ENCODE data around the gene HSD17B2. TPM values are rescaled to one million over a fixed set of nuclear protein-coding genes. Genes with fewer than 3 reads are reported as not detected.

The HSD17B2 gene
- total and polyA plus RNA-seq, 2 donors from 2014 or later: 0.79 to 1.8 TPM

GRCh38 chr16:82011199-82011641, 23.8 kb upstream of the HSD17B2 start, which contains the start of gene SDR42E1:
Gene SDR42E1 (minus strand): TSS chr16:82011470. CDS start chr16:82000858, 10,612 bp downstream.
- peak within 1 kb of the TSS; percentile 4 to 42 (median 28) for H3K9ac ChIP-seq (ENCODE audit: low read length in 3 of 3)
- DNase-seq: peak; percentile 79 to 87 (median 83)
- no peaks in the 10 kb centered on the region for H3K4me1 ChIP-seq (ENCODE audit: control insufficient read depth in 2 of 3, insufficient read depth in 2 of 3, low read depth in 1 of 3, low read length in 3 of 3)
- H3K27ac ChIP-seq (ENCODE audit: low read depth in 2 of 2, low read length in 2 of 2): no peak within 1 kb of the TSS
- peaks cover 0 to 5% (median 0%) of the 10 kb centered on the region in 3 donors for H3K36me3 ChIP-seq (ENCODE audit: control insufficient read depth in 2 of 3, insufficient read depth in 3 of 3, low read length in 3 of 3)
- TF ChIP-seq, protein P1, sequence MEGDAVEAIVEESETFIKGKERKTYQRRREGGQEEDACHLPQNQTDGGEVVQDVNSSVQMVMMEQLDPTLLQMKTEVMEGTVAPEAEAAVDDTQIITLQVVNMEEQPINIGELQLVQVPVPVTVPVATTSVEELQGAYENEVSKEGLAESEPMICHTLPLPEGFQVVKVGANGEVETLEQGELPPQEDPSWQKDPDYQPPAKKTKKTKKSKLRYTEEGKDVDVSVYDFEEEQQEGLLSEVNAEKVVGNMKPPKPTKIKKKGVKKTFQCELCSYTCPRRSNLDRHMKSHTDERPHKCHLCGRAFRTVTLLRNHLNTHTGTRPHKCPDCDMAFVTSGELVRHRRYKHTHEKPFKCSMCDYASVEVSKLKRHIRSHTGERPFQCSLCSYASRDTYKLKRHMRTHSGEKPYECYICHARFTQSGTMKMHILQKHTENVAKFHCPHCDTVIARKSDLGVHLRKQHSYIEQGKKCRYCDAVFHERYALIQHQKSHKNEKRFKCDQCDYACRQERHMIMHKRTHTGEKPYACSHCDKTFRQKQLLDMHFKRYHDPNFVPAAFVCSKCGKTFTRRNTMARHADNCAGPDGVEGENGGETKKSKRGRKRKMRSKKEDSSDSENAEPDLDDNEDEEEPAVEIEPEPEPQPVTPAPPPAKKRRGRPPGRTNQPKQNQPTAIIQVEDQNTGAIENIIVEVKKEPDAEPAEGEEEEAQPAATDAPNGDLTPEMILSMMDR (IDR thresholded peaks at IDR 0.05; ENCODE audit: borderline replicate concordance, extremely low read depth, insufficient read depth): no peak
- peaks cover 0 to 11% (median 1%) of the 10 kb centered on the region in 3 donors for H3K9me3 ChIP-seq (ENCODE audit: control insufficient read depth in 2 of 3, insufficient read depth in 1 of 3, low read length in 3 of 3)
- intact Hi-C loops (cut with DNase I): no loop called here
- H3K27me3 ChIP-seq (ENCODE audit: control insufficient read depth, insufficient read depth, low read length): no peaks in the 10 kb centered on the region
- no peak for FAIRE-seq
- H3K4me3 ChIP-seq (ENCODE audit: low read length in 3 of 3): peak within 1 kb of the TSS; percentile 53 to 63 (median 58)

- Histone ChIP-seq H3K27ac (ENCODE audit: low read depth in 2 of 2, low read length in 2 of 2) (no peak overlapping the region), H3K9ac (ENCODE audit: low read length in 3 of 3) (no peak overlapping the region), H3K36me3 (ENCODE audit: control insufficient read depth in 2 of 3, insufficient read depth in 3 of 3, low read length in 3 of 3) (no peaks in the 10 kb centered on the region), H3K9me3 (ENCODE audit: control insufficient read depth in 2 of 3, insufficient read depth in 1 of 3, low read length in 3 of 3) (peaks cover 0 to 11% (median 1%) of the 10 kb centered on the region in 3 donors), H3K4me1 (ENCODE audit: control insufficient read depth in 2 of 3, insufficient read depth in 2 of 3, low read depth in 1 of 3, low read length in 3 of 3) (no peaks in the 10 kb centered on the region), H3K27me3 (ENCODE audit: control insufficient read depth, insufficient read depth, low read length) (no peaks in the 10 kb centered on the region), H3K4me3 (ENCODE audit: low read length in 3 of 3) (no peak overlapping the region)
- intact Hi-C loops (cut with DNase I): no loop called here
- DNase-seq (no peak), FAIRE-seq (no peak)
- TF ChIP-seq, protein P1 (IDR thresholded peaks at IDR 0.05; ENCODE audit: borderline replicate concordance, extremely low read depth, insufficient read depth): no peak
Measured at GRCh38 chr16:82013139-82013538, 21.9 kb upstream of the HSD17B2 start.

GRCh38 chr16:82016263-82016662, 18.8 kb upstream of the HSD17B2 start:
- TF ChIP-seq, protein P1 (IDR thresholded peaks at IDR 0.05; ENCODE audit: borderline replicate concordance, extremely low read depth, insufficient read depth): peak; percentile 10
- Histone ChIP-seq H3K9ac (ENCODE audit: low read length in 3 of 3) (no peak overlapping the region), H3K27me3 (ENCODE audit: control insufficient read depth, insufficient read depth, low read length) (no peaks in the 10 kb centered on the region), H3K4me3 (ENCODE audit: low read length in 3 of 3) (peak overlapping the region in 1 of 3 donors; percentile 16), H3K27ac (ENCODE audit: low read depth in 2 of 2, low read length in 2 of 2) (no peak overlapping the region), H3K4me1 (ENCODE audit: control insufficient read depth in 2 of 3, insufficient read depth in 2 of 3, low read depth in 1 of 3, low read length in 3 of 3) (no peaks in the 10 kb centered on the region), H3K36me3 (ENCODE audit: control insufficient read depth in 2 of 3, insufficient read depth in 3 of 3, low read length in 3 of 3) (no peaks in the 10 kb centered on the region), H3K9me3 (ENCODE audit: control insufficient read depth in 2 of 3, insufficient read depth in 1 of 3, low read length in 3 of 3) (peaks cover 0 to 4% (median 0%) of the 10 kb centered on the region in 3 donors)
- FAIRE-seq (no peak), DNase-seq (peak in 1 of 5 donors; percentile 50)
- intact Hi-C loops (cut with DNase I): no loop called here

DNA sequence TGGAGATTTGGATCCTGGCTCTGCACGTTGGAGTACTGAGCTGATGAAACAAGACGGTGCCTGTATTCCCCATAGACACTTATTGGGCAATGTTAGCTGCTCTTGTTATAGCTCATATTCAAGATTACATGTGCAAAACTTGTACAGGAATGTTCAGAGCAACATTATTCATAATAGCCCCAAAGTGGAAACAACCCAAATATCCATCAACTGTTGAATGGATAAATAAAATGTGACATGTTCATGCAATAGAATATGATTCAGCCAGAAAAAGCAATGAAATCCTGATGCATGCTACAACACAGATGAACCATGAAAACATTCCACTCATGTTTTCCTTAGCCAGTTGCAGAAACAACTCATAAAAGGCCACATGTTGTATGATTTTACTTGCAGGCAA, 18.1 kb upstream of the HSD17B2 start:
- H3K9me3 ChIP-seq (ENCODE audit: control insufficient read depth in 2 of 3, insufficient read depth in 1 of 3, low read length in 3 of 3): peaks cover 0 to 4% (median 0%) of the 10 kb centered on the region in 3 donors
- DNase-seq (no peak), FAIRE-seq (no peak)
- H3K27me3 ChIP-seq (ENCODE audit: control insufficient read depth, insufficient read depth, low read length): no peaks in the 10 kb centered on the region
- H3K4me1 ChIP-seq (ENCODE audit: control insufficient read depth in 2 of 3, insufficient read depth in 2 of 3, low read depth in 1 of 3, low read length in 3 of 3): no peaks in the 10 kb centered on the region
- TF ChIP-seq, protein P1 (IDR thresholded peaks at IDR 0.05; ENCODE audit: borderline replicate concordance, extremely low read depth, insufficient read depth): no peak
- intact Hi-C loops (cut with DNase I): no loop called here
- H3K27ac ChIP-seq (ENCODE audit: low read depth in 2 of 2, low read length in 2 of 2): no peak overlapping the region
- no peaks in the 10 kb centered on the region for H3K36me3 ChIP-seq (ENCODE audit: control insufficient read depth in 2 of 3, insufficient read depth in 3 of 3, low read length in 3 of 3)
- no peak overlapping the region for H3K9ac ChIP-seq (ENCODE audit: low read length in 3 of 3)
- no peak overlapping the region for H3K4me3 ChIP-seq (ENCODE audit: low read length in 3 of 3)

Measured in kidney (tissue), 14 donors.